Muscle of back (tissue), 11 donors: ENCODE data around the gene RABGAP1L. TPM values are rescaled to one million over a fixed set of nuclear protein-coding genes. Genes with fewer than 3 reads are reported as not detected.
"Not testable (repeated sequence)": the region's sequence is repeated elsewhere in the genome, so short reads cannot be mapped to it uniquely, and the experiment has no call there.

Source experiments
- DNase-seq, 3 donors: peaks; one replicate each; pipeline versions ENCODE4 v3.0.0 to v3.0.0-alpha.2; 2013
- polyA plus RNA-seq, 10 donors: library from polyadenylated mRNA; unstranded; fragments of 120-200 nt; gene quantifications; one replicate each; pipeline ENCODE4 v1.2.1, GENCODE V29; 2013; ENCODE audit not compliant: insufficient read length in 10 of 10

The RABGAP1L gene
- polyA plus RNA-seq, 10 donors, result 11.4 to 17.4 (median 14.3) TPM

- not testable (repeated sequence) for DNase-seq
Observed at GRCh38 chr1:175023922-175024242, 864.6 kb downstream of the RABGAP1L start.

- DNase-seq, result no peak
Observed at GRCh38 chr1:175024773-175025172, 865.5 kb downstream of the RABGAP1L start.

GRCh38 chr1:175033953-175034352, 874.6 kb downstream of the RABGAP1L start:
- DNase-seq, result no peak

GRCh38 chr1:175034775-175035174, 875.5 kb downstream of the RABGAP1L start:
- DNase-seq, result no peak

- DNase-seq, result no peak
Observed at GRCh38 chr1:175035865-175036264, 876.5 kb downstream of the RABGAP1L start.

GRCh38 chr1:175036476-175036875, 877.2 kb downstream of the RABGAP1L start:
- DNase-seq, result no peak

- DNase-seq, result no peak
Observed at GRCh38 chr1:175037416-175037815, 878.1 kb downstream of the RABGAP1L start.

GRCh38 chr1:175040324-175040879, 881.1 kb downstream of the RABGAP1L start:
- no peak for DNase-seq

- no peak for DNase-seq
Observed at GRCh38 chr1:175042650-175043049, 883.3 kb downstream of the RABGAP1L start.

GRCh38 chr1:175043824-175044223, 884.5 kb downstream of the RABGAP1L start:
- no peak for DNase-seq

- not testable (repeated sequence) for DNase-seq
Observed at GRCh38 chr1:175044591-175044990, 885.3 kb downstream of the RABGAP1L start.

Other genes with a start within 250 kb of the RABGAP1L start
- gene SERPINC1, start 242.2 kb upstream of the RABGAP1L start, polyA plus RNA-seq, result 1 to 10 TPM in 1 of 10 donors, under 1 TPM in 4, not detected in 5; 0.12 to 1.1 (median 0.25) TPM
- gene RC3H1, start 137.2 kb upstream of the RABGAP1L start, polyA plus RNA-seq, result 10 to 100 TPM in 5 of 10 donors, 1 to 10 TPM in 5; 8.1 to 11.8 (median 10.1) TPM